BJ (cell line): ENCODE data around the gene FAM162A. TPM values are rescaled to one million over a fixed set of nuclear protein-coding genes. Genes with fewer than 3 reads are reported as not detected.

ENCODE experiments used
- CTCF ChIA-PET: fragments of 350-600 bp; formaldehyde crosslinking; extraction: SDS; loops from one replicate; lab custom pipeline; 2021; ENCODE audit warnings: antibody characterized with exemption, inconsistent platforms; lab: Yijun Ruan, JAX
- POLR2A ChIA-PET: fragments of 300-600 bp; sonication (Branson Sonifier 250); formaldehyde crosslinking; extraction: SDS; loops from one replicate; lab custom pipeline; 2021; ENCODE audit warnings: antibody characterized with exemption; lab: Charles Lee
- DNase-seq: peaks from one replicate; pipeline ENCODE4 v3.0.0-alpha.2; 2011; ENCODE audit warnings: low read depth
- H3K27me3 ChIP-seq: 2 replicates; pipeline ENCODE4 v1.6.0; 2011; ENCODE audit warnings: low read length; ENCODE audit not compliant: control insufficient read depth, insufficient read depth
- H3K36me3 ChIP-seq: 2 replicates; pipeline ENCODE4 v1.5.1; 2011; ENCODE audit warnings: low read length; ENCODE audit not compliant: control insufficient read depth, insufficient read depth
- H3K4me3 ChIP-seq: 2 replicates; pipeline ENCODE4 v1.5.1; 2011; ENCODE audit warnings: low read depth, mild to moderate bottlenecking, control low read depth, low read length
- CTCF ChIP-seq: IDR thresholded peaks from 2 replicates; pipeline ENCODE4 v1.5.1; 2011; ENCODE audit warnings: low read depth, mild to moderate bottlenecking, control low read depth, inconsistent platforms, low read length, moderate library complexity; ENCODE audit not compliant: insufficient read depth
- polyA plus RNA-seq: library from polyadenylated mRNA; depleted of rRNA; stranded (reverse); fragments of >200 nt; gene quantifications from 2 replicates; pipeline ENCODE4 v1.2.3, GENCODE V29; 2011

Gene FAM162A
- polyA plus RNA-seq, 1 experiment: 23.9 TPM

GRCh38 chr3:122350814-122351418 is 33.1 kb upstream of the FAM162A start:
- POLR2A ChIA-PET: no interaction called here
- no peak for TF ChIP-seq CTCF
- no peak overlapping the region for H3K4me3 ChIP-seq

GRCh38 chr3:122351612-122352011 is 32.4 kb upstream of the FAM162A start:
- CTCF ChIA-PET: no interaction called here
- no peak for DNase-seq

More at GRCh38 chr3:122350814-122351418, 33.1 kb upstream of the FAM162A start:
- Histone ChIP-seq H3K36me3 (no peaks in the 10 kb centered on the region), H3K27me3 (no peaks in the 10 kb centered on the region)
- CTCF ChIA-PET: no interaction called here
- DNase-seq: peak; percentile 16

GRCh38 chr3:122353215-122353614 is 30.8 kb upstream of the FAM162A start:
- CTCF ChIA-PET: interaction anchor here (0.6 kb wide), 1 partner anchor 47 kb away, joined by 3 read pairs; no protein-coding TSS in a partner anchor
- TF ChIP-seq CTCF: no peak
- DNase-seq: no peak
- no peaks in the 10 kb centered on the region for H3K27me3 ChIP-seq
- POLR2A ChIA-PET: no interaction called here
- no peaks in the 10 kb centered on the region for H3K36me3 ChIP-seq
- H3K4me3 ChIP-seq: no peak overlapping the region

More at GRCh38 chr3:122351612-122352011, 32.4 kb upstream of the FAM162A start:
- POLR2A ChIA-PET: no interaction called here
- H3K4me3 ChIP-seq: no peak overlapping the region
- TF ChIP-seq CTCF: no peak
- H3K27me3 ChIP-seq: no peaks in the 10 kb centered on the region
- no peaks in the 10 kb centered on the region for H3K36me3 ChIP-seq

- ChIA-PET CTCF (interaction anchor here (0.6 kb wide), 1 partner anchor 47 kb away, joined by 3 read pairs; no protein-coding TSS in a partner anchor), POLR2A (no interaction called here)
- no peak for TF ChIP-seq CTCF
- no peaks in the 10 kb centered on the region for H3K36me3 ChIP-seq
- no peaks in the 10 kb centered on the region for H3K27me3 ChIP-seq
- DNase-seq: no peak
- no peak overlapping the region for H3K4me3 ChIP-seq
Measured at GRCh38 chr3:122353893-122354401, 30.0 kb upstream of the FAM162A start.

GRCh38 chr3:122355612-122356011 is 28.4 kb upstream of the FAM162A start:
- TF ChIP-seq CTCF: no peak
- Histone ChIP-seq H3K27me3 (no peaks in the 10 kb centered on the region), H3K36me3 (no peaks in the 10 kb centered on the region), H3K4me3 (no peak overlapping the region)
- DNase-seq: no peak
- POLR2A ChIA-PET: no interaction called here
- CTCF ChIA-PET: no interaction called here
